ENCODE data around the gene DNAJB14.

DNAJB14 gene

GRCh38 chr4:99893029-99893428, 53.4 kb downstream of the DNAJB14 start:
- DNase-seq (ENCODE audit: extremely low read depth, low read depth), result no peak
- peak overlapping the region; percentile 98 for H3K4me3 ChIP-seq (replicated peaks; ENCODE audit: low read depth, low read length)

GRCh38 chr4:99891351-99891750, 55.1 kb downstream of the DNAJB14 start:
- DNase-seq (ENCODE audit: extremely low read depth, low read depth), result no peak
- no peak for TF ChIP-seq CTCF (IDR thresholded peaks at IDR 0.05; ENCODE audit: low read depth, low read length, missing control alignments)
- H3K4me3 ChIP-seq (replicated peaks; ENCODE audit: low read depth, low read length), result no peak overlapping the region

More at GRCh38 chr4:99893029-99893428, 53.4 kb downstream of the DNAJB14 start:
- no peak for TF ChIP-seq CTCF (IDR thresholded peaks at IDR 0.05; ENCODE audit: low read depth, low read length, missing control alignments)

- no peak for TF ChIP-seq CTCF (IDR thresholded peaks at IDR 0.05; ENCODE audit: low read depth, low read length, missing control alignments)
- DNase-seq (ENCODE audit: extremely low read depth, low read depth), result no peak
- no peak overlapping the region for H3K4me3 ChIP-seq (replicated peaks; ENCODE audit: low read depth, low read length)
Measured at GRCh38 chr4:99887837-99888236, 58.6 kb downstream of the DNAJB14 start.

- no peak for TF ChIP-seq CTCF (IDR thresholded peaks at IDR 0.05; ENCODE audit: low read depth, low read length, missing control alignments)
Measured at GRCh38 chr4:99886146-99886545, 60.3 kb downstream of the DNAJB14 start.

GRCh38 chr4:99885687-99886086, 60.7 kb downstream of the DNAJB14 start:
- TF ChIP-seq CTCF (IDR thresholded peaks at IDR 0.05; ENCODE audit: low read depth, low read length, missing control alignments), result no peak
- no peak for DNase-seq (ENCODE audit: extremely low read depth, low read depth)
- H3K4me3 ChIP-seq (replicated peaks; ENCODE audit: low read depth, low read length), result no peak overlapping the region

More at GRCh38 chr4:99886146-99886545, 60.3 kb downstream of the DNAJB14 start:
- DNase-seq (ENCODE audit: extremely low read depth, low read depth), result no peak
- no peak overlapping the region for H3K4me3 ChIP-seq (replicated peaks; ENCODE audit: low read depth, low read length)

- DNase-seq (ENCODE audit: extremely low read depth, low read depth), result peak; percentile 16
- no peak overlapping the region for H3K4me3 ChIP-seq (replicated peaks; ENCODE audit: low read depth, low read length)
- peak; percentile 33 for TF ChIP-seq CTCF (IDR thresholded peaks at IDR 0.05; ENCODE audit: low read depth, low read length, missing control alignments)
Measured at GRCh38 chr4:99885063-99885664, 61.3 kb downstream of the DNAJB14 start.

GRCh38 chr4:99879458-99879857, 67.0 kb downstream of the DNAJB14 start:
- no peak overlapping the region for H3K4me3 ChIP-seq (replicated peaks; ENCODE audit: low read depth, low read length)
- DNase-seq (ENCODE audit: extremely low read depth, low read depth), result no peak
- TF ChIP-seq CTCF (IDR thresholded peaks at IDR 0.05; ENCODE audit: low read depth, low read length, missing control alignments), result no peak
